WTC11 (cell line): Measurements from ENCODE around the gene APOL3. TPM values are rescaled to one million over a fixed set of nuclear protein-coding genes. Genes with fewer than 3 reads are reported as not detected.

Source experiments
- ATAC-seq: fragments of 200-7000 bp; cut with Tn5 transposase; 2 replicates; pipeline ENCODE4 v1.10.0; 2021; ENCODE audit warnings: mild to moderate bottlenecking, moderate library complexity
- CTCF ChIA-PET: fragments of 300-600 bp; sonication (Branson Sonifier 250); formaldehyde crosslinking; loops from one replicate; lab custom pipeline; 2021; ENCODE audit warnings: antibody characterized with exemption; lab: Charles Lee
- POLR2A ChIA-PET: fragments of 350-600 bp; sonication (Branson Sonifier 250); formaldehyde crosslinking; loops from one replicate; lab custom pipeline; 2021; ENCODE audit warnings: antibody characterized with exemption; lab: Charles Lee
- DNase-seq: peaks from one replicate; pipeline ENCODE4 v3.0.0; 2021; ENCODE audit warnings: low spot score
- H3K27ac Mint-ChIP-seq: 2 replicates; pipeline ENCODE4 v1.8.0; 2021; ENCODE audit warnings: mixed read lengths
- H3K27me3 Mint-ChIP-seq: 2 replicates; pipeline ENCODE4 v1.8.0; 2021; ENCODE audit warnings: low read depth, mild to moderate bottlenecking, moderate library complexity, mixed read lengths
- H3K36me3 Mint-ChIP-seq: 2 replicates; pipeline ENCODE4 v1.8.0; 2021; ENCODE audit warnings: mixed read lengths
- H3K4me1 Mint-ChIP-seq: 2 replicates; pipeline ENCODE4 v1.8.0; 2022; ENCODE audit warnings: mixed read lengths
- H3K4me3 Mint-ChIP-seq: 2 replicates; pipeline ENCODE4 v1.8.0; 2021; ENCODE audit warnings: mild to moderate bottlenecking, moderate library complexity, mixed read lengths
- H3K9me3 Mint-ChIP-seq: 2 replicates; pipeline ENCODE4 v1.8.0; 2021; ENCODE audit warnings: mixed read lengths
- E2F1 ChIP-seq: sonication (generic); formaldehyde crosslinking; IDR thresholded peaks from 2 replicates; pipeline ENCODE4 v1.8.0; 2022; ENCODE audit warnings: mild to moderate bottlenecking, missing genetic modification reagents
- ELF4 ChIP-seq: sonication (generic); formaldehyde crosslinking; IDR thresholded peaks from 2 replicates; pipeline ENCODE4 v1.8.1; 2022; ENCODE audit warnings: low read depth, mild to moderate bottlenecking, moderate library complexity, missing genetic modification reagents
- EMX1 ChIP-seq: fragments of 250-450 bp; sonication (Bioruptor Pico); IDR thresholded peaks from 2 replicates; pipeline ENCODE4 v1.8.0; 2021; ENCODE audit warnings: mild to moderate bottlenecking
- FOXJ3 ChIP-seq: sonication (generic); formaldehyde crosslinking; IDR thresholded peaks from 2 replicates; pipeline ENCODE4 v1.9.0; 2021; ENCODE audit warnings: missing genetic modification reagents, mild to moderate bottlenecking, borderline replicate concordance
- JAZF1 ChIP-seq: fragments of 250-450 bp; sonication (Bioruptor Pico); IDR thresholded peaks from 2 replicates; pipeline ENCODE4 v1.9.0; 2021; ENCODE audit warnings: moderate library complexity, mild to moderate bottlenecking, inconsistent platforms
- NR3C1 ChIP-seq: sonication (generic); formaldehyde crosslinking; conservative IDR thresholded peaks from 2 replicates; pipeline ENCODE4 v1.8.1; 2023; ENCODE audit warnings: low read depth, mild to moderate bottlenecking, missing genetic modification reagents
- PREB ChIP-seq: sonication (generic); formaldehyde crosslinking; IDR thresholded peaks from 2 replicates; pipeline ENCODE4 v1.8.1; 2022; ENCODE audit warnings: mild to moderate bottlenecking, missing genetic modification reagents, moderate library complexity, borderline replicate concordance
- RORB ChIP-seq: fragments of 250-450 bp; sonication (Bioruptor Pico); IDR thresholded peaks from 2 replicates; pipeline ENCODE4 v1.9.0; 2021; ENCODE audit warnings: mild to moderate bottlenecking
- SMAD4 ChIP-seq: sonication (generic); formaldehyde crosslinking; IDR thresholded peaks from 2 replicates; pipeline ENCODE4 v1.8.0; 2022; ENCODE audit warnings: mild to moderate bottlenecking, missing genetic modification reagents
- ZBTB21 ChIP-seq: sonication (generic); formaldehyde crosslinking; IDR thresholded peaks from 2 replicates; pipeline ENCODE4 v1.8.1; 2023; ENCODE audit warnings: mild to moderate bottlenecking, missing genetic modification reagents, borderline replicate concordance
- ZBTB43 ChIP-seq: sonication (generic); formaldehyde crosslinking; IDR thresholded peaks from 2 replicates; pipeline ENCODE4 v1.8.1; 2023; ENCODE audit warnings: mild to moderate bottlenecking, missing genetic modification reagents
- total RNA-seq: library from RNA; stranded (reverse); gene quantifications from 3 replicates; pipeline ENCODE4 v1.2.3, GENCODE V29; 2021
- TF ChIP-seq, protein P1 (sequence below): fragments of 200-600 bp; IDR thresholded peaks from 2 replicates; pipeline ENCODE4 v1.8.0; 2022; ENCODE audit warnings: antibody characterized with exemption
- TF ChIP-seq, protein P2 (sequence below): fragments of 250-450 bp; sonication (Bioruptor Pico); conservative IDR thresholded peaks from 2 replicates; pipeline ENCODE4 v1.9.0; 2021; ENCODE audit warnings: mild to moderate bottlenecking
- TF ChIP-seq, protein P3 (sequence below): sonication (generic); formaldehyde crosslinking; IDR thresholded peaks from 2 replicates; pipeline ENCODE4 v1.8.1; 2023; ENCODE audit warnings: mild to moderate bottlenecking, missing genetic modification reagents, borderline replicate concordance

APOL3 gene
- total RNA-seq, 1 experiment from 2014 or later: 0.26 TPM

DNA sequence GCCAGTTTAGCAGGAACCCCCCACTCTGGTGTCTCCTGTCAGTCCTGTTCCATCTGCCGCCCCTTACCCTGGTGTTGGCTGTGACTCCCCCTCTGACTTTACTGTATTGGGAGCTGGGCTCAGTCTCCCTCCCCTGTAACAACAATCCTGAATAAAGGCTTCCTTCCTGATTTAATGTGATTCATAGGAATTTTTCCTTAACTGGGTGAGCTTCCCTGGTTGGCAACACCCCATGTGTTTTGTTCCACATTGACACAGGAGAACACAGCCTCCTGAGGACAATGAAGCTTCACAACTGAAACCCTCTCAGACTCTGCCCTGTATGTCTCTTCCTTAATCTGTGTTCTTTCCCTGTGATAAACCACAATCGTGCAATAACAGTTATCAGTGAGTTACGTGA lies 32.6 kb upstream of the APOL3 start (continued):
- TF ChIP-seq, protein P1, sequence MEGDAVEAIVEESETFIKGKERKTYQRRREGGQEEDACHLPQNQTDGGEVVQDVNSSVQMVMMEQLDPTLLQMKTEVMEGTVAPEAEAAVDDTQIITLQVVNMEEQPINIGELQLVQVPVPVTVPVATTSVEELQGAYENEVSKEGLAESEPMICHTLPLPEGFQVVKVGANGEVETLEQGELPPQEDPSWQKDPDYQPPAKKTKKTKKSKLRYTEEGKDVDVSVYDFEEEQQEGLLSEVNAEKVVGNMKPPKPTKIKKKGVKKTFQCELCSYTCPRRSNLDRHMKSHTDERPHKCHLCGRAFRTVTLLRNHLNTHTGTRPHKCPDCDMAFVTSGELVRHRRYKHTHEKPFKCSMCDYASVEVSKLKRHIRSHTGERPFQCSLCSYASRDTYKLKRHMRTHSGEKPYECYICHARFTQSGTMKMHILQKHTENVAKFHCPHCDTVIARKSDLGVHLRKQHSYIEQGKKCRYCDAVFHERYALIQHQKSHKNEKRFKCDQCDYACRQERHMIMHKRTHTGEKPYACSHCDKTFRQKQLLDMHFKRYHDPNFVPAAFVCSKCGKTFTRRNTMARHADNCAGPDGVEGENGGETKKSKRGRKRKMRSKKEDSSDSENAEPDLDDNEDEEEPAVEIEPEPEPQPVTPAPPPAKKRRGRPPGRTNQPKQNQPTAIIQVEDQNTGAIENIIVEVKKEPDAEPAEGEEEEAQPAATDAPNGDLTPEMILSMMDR: no peak
- TF ChIP-seq PREB: no peak
- no peak for TF ChIP-seq EMX1
- TF ChIP-seq FOXJ3 (CRISPR knock-in tag): no peak
- no peak for TF ChIP-seq E2F1 (CRISPR knock-in tag)
- TF ChIP-seq RORB: no peak
- TF ChIP-seq ZBTB21 (CRISPR knock-in tag): no peak
- TF ChIP-seq NR3C1 (CRISPR knock-in tag): no peak
- TF ChIP-seq JAZF1: no peak
- no peak for TF ChIP-seq SMAD4 (CRISPR knock-in tag)
- TF ChIP-seq, protein P2, sequence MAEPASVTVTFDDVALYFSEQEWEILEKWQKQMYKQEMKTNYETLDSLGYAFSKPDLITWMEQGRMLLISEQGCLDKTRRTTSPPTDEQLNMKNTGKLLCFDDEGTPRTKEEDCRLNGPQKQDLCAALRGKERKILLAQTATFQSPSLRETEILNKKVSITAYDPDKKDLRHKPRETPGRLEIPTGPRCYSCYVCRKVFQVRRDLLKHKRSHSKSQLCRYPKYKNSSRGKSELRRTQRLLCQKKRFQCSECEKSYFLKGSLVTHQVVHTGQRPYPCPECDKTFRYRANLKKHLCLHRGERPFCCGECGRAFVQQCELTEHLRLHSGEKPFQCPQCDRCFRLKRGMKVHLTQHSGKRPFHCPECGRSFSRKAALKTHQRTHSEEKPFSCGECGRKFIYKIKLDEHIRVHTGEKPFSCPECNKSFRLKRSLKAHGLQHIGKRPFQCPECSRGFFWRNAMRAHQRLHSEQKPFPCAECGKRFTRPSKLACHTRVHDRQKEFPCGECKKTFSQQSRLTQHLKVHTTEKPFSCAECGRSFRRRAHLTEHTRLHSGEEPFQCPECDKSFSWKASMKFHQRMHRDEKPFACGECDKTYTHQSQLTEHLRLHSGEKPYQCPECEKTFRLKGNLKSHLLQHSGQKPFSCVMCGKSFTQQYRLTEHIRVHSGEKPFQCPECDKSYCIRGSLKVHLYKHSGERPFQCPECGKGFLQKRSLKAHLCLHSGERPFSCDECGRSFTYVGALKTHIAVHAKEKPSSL (CRISPR knock-in tag): no peak

GRCh38 chr22:36192542-36192941 lies 32.0 kb upstream of the APOL3 start:
- ATAC-seq: no peak
- CTCF ChIA-PET: interaction anchor here (0.8 to 1.0 kb wide), 3 partner anchors 12 to 69 kb away, joined by 3 to 6 read pairs (median 3); no protein-coding TSS in a partner anchor
- peaks cover 26% of the 10 kb centered on the region for H3K9me3 Mint-ChIP-seq
- H3K27me3 Mint-ChIP-seq: peaks cover 6% of the 10 kb centered on the region
- DNase-seq: no peak
- POLR2A ChIA-PET: no interaction called here
- H3K4me1 Mint-ChIP-seq: peaks cover 48% of the 10 kb centered on the region
- no peak overlapping the region for H3K27ac Mint-ChIP-seq
- no peak overlapping the region for H3K4me3 Mint-ChIP-seq
- TF ChIP-seq ZBTB43 (CRISPR knock-in tag): no peak
- no peak for TF ChIP-seq ELF4
- TF ChIP-seq PREB: no peak
- TF ChIP-seq, protein P3, sequence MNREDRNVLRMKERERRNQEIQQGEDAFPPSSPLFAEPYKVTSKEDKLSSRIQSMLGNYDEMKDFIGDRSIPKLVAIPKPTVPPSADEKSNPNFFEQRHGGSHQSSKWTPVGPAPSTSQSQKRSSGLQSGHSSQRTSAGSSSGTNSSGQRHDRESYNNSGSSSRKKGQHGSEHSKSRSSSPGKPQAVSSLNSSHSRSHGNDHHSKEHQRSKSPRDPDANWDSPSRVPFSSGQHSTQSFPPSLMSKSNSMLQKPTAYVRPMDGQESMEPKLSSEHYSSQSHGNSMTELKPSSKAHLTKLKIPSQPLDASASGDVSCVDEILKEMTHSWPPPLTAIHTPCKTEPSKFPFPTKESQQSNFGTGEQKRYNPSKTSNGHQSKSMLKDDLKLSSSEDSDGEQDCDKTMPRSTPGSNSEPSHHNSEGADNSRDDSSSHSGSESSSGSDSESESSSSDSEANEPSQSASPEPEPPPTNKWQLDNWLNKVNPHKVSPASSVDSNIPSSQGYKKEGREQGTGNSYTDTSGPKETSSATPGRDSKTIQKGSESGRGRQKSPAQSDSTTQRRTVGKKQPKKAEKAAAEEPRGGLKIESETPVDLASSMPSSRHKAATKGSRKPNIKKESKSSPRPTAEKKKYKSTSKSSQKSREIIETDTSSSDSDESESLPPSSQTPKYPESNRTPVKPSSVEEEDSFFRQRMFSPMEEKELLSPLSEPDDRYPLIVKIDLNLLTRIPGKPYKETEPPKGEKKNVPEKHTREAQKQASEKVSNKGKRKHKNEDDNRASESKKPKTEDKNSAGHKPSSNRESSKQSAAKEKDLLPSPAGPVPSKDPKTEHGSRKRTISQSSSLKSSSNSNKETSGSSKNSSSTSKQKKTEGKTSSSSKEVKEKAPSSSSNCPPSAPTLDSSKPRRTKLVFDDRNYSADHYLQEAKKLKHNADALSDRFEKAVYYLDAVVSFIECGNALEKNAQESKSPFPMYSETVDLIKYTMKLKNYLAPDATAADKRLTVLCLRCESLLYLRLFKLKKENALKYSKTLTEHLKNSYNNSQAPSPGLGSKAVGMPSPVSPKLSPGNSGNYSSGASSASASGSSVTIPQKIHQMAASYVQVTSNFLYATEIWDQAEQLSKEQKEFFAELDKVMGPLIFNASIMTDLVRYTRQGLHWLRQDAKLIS (CRISPR knock-in tag): no peak
- peaks cover 20% of the 10 kb centered on the region for H3K36me3 Mint-ChIP-seq
